ENCODE measurements around the gene B4GALT1.

Gene B4GALT1

GRCh38 chr9:33137781-33138264 is 29.3 kb downstream of the B4GALT1 start:
- TF ChIP-seq, protein P1, sequence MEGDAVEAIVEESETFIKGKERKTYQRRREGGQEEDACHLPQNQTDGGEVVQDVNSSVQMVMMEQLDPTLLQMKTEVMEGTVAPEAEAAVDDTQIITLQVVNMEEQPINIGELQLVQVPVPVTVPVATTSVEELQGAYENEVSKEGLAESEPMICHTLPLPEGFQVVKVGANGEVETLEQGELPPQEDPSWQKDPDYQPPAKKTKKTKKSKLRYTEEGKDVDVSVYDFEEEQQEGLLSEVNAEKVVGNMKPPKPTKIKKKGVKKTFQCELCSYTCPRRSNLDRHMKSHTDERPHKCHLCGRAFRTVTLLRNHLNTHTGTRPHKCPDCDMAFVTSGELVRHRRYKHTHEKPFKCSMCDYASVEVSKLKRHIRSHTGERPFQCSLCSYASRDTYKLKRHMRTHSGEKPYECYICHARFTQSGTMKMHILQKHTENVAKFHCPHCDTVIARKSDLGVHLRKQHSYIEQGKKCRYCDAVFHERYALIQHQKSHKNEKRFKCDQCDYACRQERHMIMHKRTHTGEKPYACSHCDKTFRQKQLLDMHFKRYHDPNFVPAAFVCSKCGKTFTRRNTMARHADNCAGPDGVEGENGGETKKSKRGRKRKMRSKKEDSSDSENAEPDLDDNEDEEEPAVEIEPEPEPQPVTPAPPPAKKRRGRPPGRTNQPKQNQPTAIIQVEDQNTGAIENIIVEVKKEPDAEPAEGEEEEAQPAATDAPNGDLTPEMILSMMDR (IDR thresholded peaks at IDR 0.05; ENCODE audit: borderline replicate concordance, insufficient read depth, low read depth, low read length): no peak
- no peak overlapping the region for H3K4me3 ChIP-seq (ENCODE audit: low read depth, low read length)

GRCh38 chr9:33136721-33137670 is 30.1 kb downstream of the B4GALT1 start:
- TF ChIP-seq, protein P1 (IDR thresholded peaks at IDR 0.05; ENCODE audit: borderline replicate concordance, insufficient read depth, low read depth, low read length): no peak

DNA sequence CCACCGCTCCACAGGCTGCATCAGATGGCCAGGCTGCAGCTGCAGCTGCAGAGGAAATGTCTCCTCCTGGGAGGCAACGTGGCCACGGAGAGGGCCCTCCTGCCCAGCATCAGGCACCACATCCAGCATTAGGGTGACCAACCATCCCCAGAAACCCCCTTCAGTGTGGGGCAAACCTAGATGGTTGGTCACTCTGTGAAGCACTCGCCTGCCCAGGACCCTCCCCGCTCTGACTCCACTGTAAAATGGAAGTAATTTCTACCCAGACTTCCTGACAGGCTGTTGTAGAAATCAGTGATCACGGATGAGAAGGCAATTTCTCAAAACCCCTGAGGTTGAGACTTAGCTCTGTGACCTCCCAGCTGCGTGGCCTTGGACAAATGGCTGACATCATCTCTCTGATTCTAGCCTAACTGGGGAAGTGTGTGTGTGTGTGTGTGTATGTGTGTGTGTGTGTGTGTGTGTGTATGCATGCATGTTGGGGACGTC is 31.6 kb downstream of the B4GALT1 start:
- TF ChIP-seq, protein P1 (IDR thresholded peaks at IDR 0.05; ENCODE audit: borderline replicate concordance, insufficient read depth, low read depth, low read length): no peak

More at GRCh38 chr9:33136721-33137670, 30.1 kb downstream of the B4GALT1 start:
- H3K4me3 ChIP-seq (ENCODE audit: low read depth, low read length): no peak overlapping the region

GRCh38 chr9:33135031-33135461 is 32.1 kb downstream of the B4GALT1 start:
- no peak overlapping the region for H3K4me3 ChIP-seq (ENCODE audit: low read depth, low read length)
- TF ChIP-seq, protein P1 (IDR thresholded peaks at IDR 0.05; ENCODE audit: borderline replicate concordance, insufficient read depth, low read depth, low read length): no peak

More for the DNA sequence above, 31.6 kb downstream of the B4GALT1 start:
- H3K4me3 ChIP-seq (ENCODE audit: low read depth, low read length): no peak overlapping the region

GRCh38 chr9:33133186-33133585 is 34.0 kb downstream of the B4GALT1 start:
- H3K4me3 ChIP-seq (ENCODE audit: low read depth, low read length): no peak overlapping the region
- TF ChIP-seq, protein P1 (IDR thresholded peaks at IDR 0.05; ENCODE audit: borderline replicate concordance, insufficient read depth, low read depth, low read length): no peak

DNA sequence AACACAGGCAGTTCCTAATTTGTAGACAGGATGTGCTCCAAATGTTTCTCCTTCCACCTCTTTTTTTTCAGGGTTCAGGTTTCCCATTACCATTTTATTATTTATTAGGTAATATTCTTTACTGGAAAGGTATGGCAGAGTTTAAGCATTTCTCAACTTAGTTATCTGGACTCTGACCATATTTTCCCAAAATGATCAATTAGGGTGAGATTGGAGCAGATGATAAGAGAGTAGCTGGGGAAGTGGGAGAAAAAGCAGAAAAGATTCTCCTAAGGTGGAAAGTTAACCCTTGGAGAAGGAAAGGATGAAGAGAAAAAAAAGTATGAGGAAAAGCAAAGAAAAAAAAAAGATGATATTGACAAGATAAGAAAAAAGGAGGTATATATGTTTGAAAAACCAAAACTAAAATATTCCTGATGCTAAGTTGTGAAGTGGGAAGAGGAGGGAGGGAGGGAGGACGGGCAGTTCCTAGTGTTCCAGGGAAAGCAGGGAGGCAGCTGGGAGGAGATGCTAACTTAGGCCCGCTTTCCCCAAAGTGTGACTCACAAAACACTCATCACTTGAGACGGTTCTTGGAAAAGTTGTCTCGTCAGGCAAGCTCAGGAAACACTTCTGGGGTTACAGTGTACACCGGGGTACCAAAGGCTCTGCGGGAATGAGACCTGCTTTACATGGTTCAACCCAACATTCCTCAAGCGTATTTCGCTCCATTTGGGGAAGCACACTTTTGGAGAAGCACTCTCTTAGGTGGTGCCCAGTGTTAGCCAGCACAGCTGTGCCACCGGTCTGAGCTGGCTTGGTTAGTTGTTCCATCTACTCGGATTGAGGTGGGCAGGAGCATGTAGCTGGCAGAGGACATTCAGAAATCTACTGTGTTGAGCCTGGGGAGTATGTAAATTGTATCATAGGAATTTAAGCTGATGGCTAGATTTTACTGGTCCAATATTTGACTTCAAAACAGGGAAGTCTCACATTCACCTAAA is 35.1 kb downstream of the B4GALT1 start:
- no peak overlapping the region for H3K4me3 ChIP-seq (ENCODE audit: low read depth, low read length)
- TF ChIP-seq, protein P1 (IDR thresholded peaks at IDR 0.05; ENCODE audit: borderline replicate concordance, insufficient read depth, low read depth, low read length): no peak

Measured in GM12875 (cell line).